Adrenal gland (tissue), 12 donors: ENCODE results near the gene FBXL14. TPM values are rescaled to one million over a fixed set of nuclear protein-coding genes. Genes with fewer than 3 reads are reported as not detected.

ENCODE experiments used
- DNase-seq, 7 donors: peaks; one replicate each; pipeline ENCODE4 v3.0.0-alpha.2; 2019 to 2020
- H3K27ac ChIP-seq, 5 donors: fragments of 200-600 bp; sonication (generic) in 4 of 5; 1 replicate in 3 of 5; 2 replicates in 2 of 5; pipeline versions ENCODE4 v1.5.1 to v1.8.0; 2016 to 2020; ENCODE audit warnings: mild to moderate bottlenecking in 1 of 5
- H3K27me3 ChIP-seq: fragments of 200-600 bp; 2 replicates; pipeline ENCODE4 v1.8.0; 2021
- H3K36me3 ChIP-seq, 2 donors: fragments of 200-600 bp; replicated peaks in 1 of 2; 1 replicate in 1 of 2; 2 replicates in 1 of 2; pipeline versions ENCODE4 v1.5.1 to v1.8.0; 2018 to 2022
- H3K4me1 ChIP-seq, 2 donors: fragments of 200-600 bp; replicated peaks in 1 of 2; 1 replicate in 1 of 2; 2 replicates in 1 of 2; pipeline versions ENCODE4 v1.5.1 to v1.8.0; 2018 to 2021
- H3K4me3 ChIP-seq, 4 donors: fragments of 200-600 bp; sonication (generic) in 3 of 4; one replicate each; pipeline ENCODE4 v1.5.1; 2016 to 2018
- H3K9me3 ChIP-seq, 3 donors: fragments of 200-600 bp; sonication (generic) in 1 of 3; replicated peaks in 1 of 3; 1 replicate in 2 of 3; 2 replicates in 1 of 3; pipeline versions ENCODE4 v1.5.1 to v1.8.0; 2016 to 2021
- CTCF ChIP-seq, 6 experiments: fragments of 450-650 bp in 4 of 6; fragments of 200-600 bp in 2 of 6; sonication (generic) in 1 of 6; IDR thresholded peaks; 1 replicate in 5 of 6; 2 replicates in 1 of 6; pipeline versions ENCODE4 v1.5.1 to v1.8.0; 2016 to 2021; ENCODE audit warnings: antibody characterized with exemption in 6 of 6, mild to moderate bottlenecking in 2 of 6, moderate library complexity in 1 of 6
- POLR2A ChIP-seq, 2 donors: fragments of 450-650 bp; IDR thresholded peaks; one replicate each; pipeline ENCODE4 v1.6.1; 2017; ENCODE audit warnings: antibody characterized with exemption in 2 of 2, mild to moderate bottlenecking in 2 of 2, moderate library complexity in 1 of 2
- WGBS, 4 donors: extraction: QIAGEN DNeasy Blood & Tissue Kit in 2 of 4; methylation state at CpG; one replicate each; pipeline versions ENCODE4 v1.1.5 to v1.1.7; 2013 to 2017; 5-methylcytosine and 5-hydroxymethylcytosine counted together
- intact Hi-C, 2 donors: fragments of 100-400 bp; cut with DNase I; formaldehyde crosslinking; loops; one replicate each; pipeline versions ENCODE4 v1.14.1 to v1.15.0; 2022 to 2023
- polyA plus RNA-seq, 3 donors: library from polyadenylated mRNA; stranded (reverse); fragments of 200-250 nt in 2 of 3; fragments of 350-450 nt in 1 of 3; fragmentation: Illumina TruSeq in 1 of 3; extraction: RNeasy Lipid Tissue Mini Kit (QIAGEN cat#74804) in 1 of 3; gene quantifications; one replicate each; pipeline ENCODE4 v1.2.3, GENCODE V29; 2013 to 2014
- total RNA-seq, 9 donors: library from RNA; depleted of rRNA in 4 of 9; stranded (reverse); fragments of >200 nt in 4 of 9; fragments of 120-200 nt in 1 of 9; fragmentation: NEBNext Ultra II Directional in 1 of 9; extraction: Animal tissue kit (Norgen Biotek cat#: 25700) in 1 of 9; gene quantifications; one replicate each; pipeline versions ENCODE4 v1.1.0 to v1.2.4, GENCODE V29; 2013 to 2023
- donor health status: healthy with polysubstance abuse.
- donor health status: Bipolar disorder and iron deficiency.
- donor health status: DM: yes; HTN: yes; CAD: no.
- donor health status: DM: no; HTN: no; CAD: no.
- donor health status: DM: no; HTN: no; CAD: no.
- donor health status: DM: yes; HTN: yes; CAD: no.

The FBXL14 gene
- total and polyA plus RNA-seq, 12 donors, result 1.2 to 19.1 (median 12.4) TPM

DNA sequence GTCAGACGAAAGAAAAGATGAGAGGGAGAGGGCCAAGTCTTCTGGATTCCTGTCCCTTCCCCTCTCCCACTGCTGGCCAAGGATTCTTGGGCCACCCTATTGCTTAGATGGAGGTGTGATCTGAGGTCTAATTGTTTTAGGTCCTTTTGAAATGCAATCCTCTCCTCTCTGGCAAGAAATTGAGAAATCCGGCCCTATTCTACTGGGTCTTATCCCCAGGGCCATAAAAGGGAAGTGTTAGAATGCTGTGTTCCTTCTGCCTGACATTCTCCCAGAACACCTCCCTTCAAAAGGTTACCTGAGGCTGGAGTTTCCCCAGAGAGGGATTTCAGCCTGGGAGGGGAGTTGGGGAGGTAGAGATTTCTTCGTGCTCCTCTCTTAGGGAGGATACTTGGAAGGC is 39.1 kb upstream of the FBXL14 start:
- H3K4me1 ChIP-seq, result peaks cover 0 to 13% of the 10 kb centered on the region in 2 donors
- H3K4me3 ChIP-seq, result no peak overlapping the region
- H3K27ac ChIP-seq, result no peak overlapping the region
- no peak for DNase-seq
- no peaks in the 10 kb centered on the region for H3K36me3 ChIP-seq
- H3K27me3 ChIP-seq, result no peaks in the 10 kb centered on the region
- 68 to 77% (median 70%) methylated on average over 3 of the region's 3 CpGs for WGBS, 4 donors
- no peaks in the 10 kb centered on the region for H3K9me3 ChIP-seq
- TF ChIP-seq CTCF (IDR thresholded peaks at IDR 0.05) (no peak), POLR2A (IDR thresholded peaks at IDR 0.05) (no peak)
- intact Hi-C loops, result loop anchor here in 1 of 2 donors (10.0 kb wide), 2 partner anchors 401 to 951 kb away; no protein-coding TSS in a partner anchor

- TF ChIP-seq CTCF (IDR thresholded peaks at IDR 0.05) (no peak), POLR2A (IDR thresholded peaks at IDR 0.05) (no peak)
- Histone ChIP-seq H3K36me3 (no peaks in the 10 kb centered on the region), H3K4me3 (no peak overlapping the region), H3K27ac (no peak overlapping the region), H3K9me3 (no peaks in the 10 kb centered on the region), H3K27me3 (no peaks in the 10 kb centered on the region), H3K4me1 (peaks cover 0 to 13% of the 10 kb centered on the region in 2 donors)
- 84 to 95% (median 89%) methylated on average over 12 to 14 of the region's 14 CpGs for WGBS, 4 donors
- intact Hi-C loops, result loop anchor here in 1 of 2 donors (10.0 kb wide), 2 partner anchors 402 to 952 kb away; no protein-coding TSS in a partner anchor
- no peak for DNase-seq
Observed at GRCh38 chr12:1632702-1633101, 38.3 kb upstream of the FBXL14 start.

GRCh38 chr12:1630827-1631591 is 36.6 kb upstream of the FBXL14 start:
- H3K4me1 ChIP-seq, result peaks cover 0 to 13% of the 10 kb centered on the region in 2 donors
- H3K4me3 ChIP-seq, result peak overlapping the region in 1 of 4 donors; percentile 73
- no peak for DNase-seq
- 62 to 81% (median 68%) methylated on average over 22 to 23 of the region's 23 CpGs for WGBS, 4 donors
- TF ChIP-seq CTCF (IDR thresholded peaks at IDR 0.05) (no peak), POLR2A (IDR thresholded peaks at IDR 0.05) (no peak)
- no peaks in the 10 kb centered on the region for H3K36me3 ChIP-seq
- intact Hi-C loops, result loop anchor here in 1 of 2 donors (10.0 kb wide), 2 partner anchors 404 to 954 kb away; no protein-coding TSS in a partner anchor
- no peaks in the 10 kb centered on the region for H3K9me3 ChIP-seq
- H3K27me3 ChIP-seq, result no peaks in the 10 kb centered on the region
- no peak overlapping the region for H3K27ac ChIP-seq

GRCh38 chr12:1630133-1630826 is 35.9 kb upstream of the FBXL14 start:
- no peaks in the 10 kb centered on the region for H3K36me3 ChIP-seq
- 2 to 21% (median 4%) methylated on average over 6 to 58 of the region's 58 CpGs for WGBS, 4 donors
- H3K4me3 ChIP-seq, result peak overlapping the region in 2 of 4 donors; percentile 10 to 73
- H3K27me3 ChIP-seq, result no peaks in the 10 kb centered on the region
- no peaks in the 10 kb centered on the region for H3K9me3 ChIP-seq
- H3K27ac ChIP-seq, result no peak overlapping the region
- intact Hi-C loops, result loop anchor here in 1 of 2 donors (10.0 kb wide), 2 partner anchors 405 to 955 kb away; no protein-coding TSS in a partner anchor
- DNase-seq, result peak; percentile 48 to 67 (median 56)
- H3K4me1 ChIP-seq, result peaks cover 0 to 13% of the 10 kb centered on the region in 2 donors
- TF ChIP-seq POLR2A (IDR thresholded peaks at IDR 0.05) (no peak), CTCF (IDR thresholded peaks at IDR 0.05) (peak in 1 of 6 experiments; percentile 5)
